Forelimb muscle (tissue), 1 donor: Measurements from ENCODE around the gene ELMO1. TPM values are rescaled to one million over a fixed set of nuclear protein-coding genes. Genes with fewer than 3 reads are reported as not detected.

ENCODE experiments used
- DNase-seq: peaks from one replicate; pipeline ENCODE4 v3.0.0-alpha.2; 2013; ENCODE audit warnings: low read depth
- polyA plus RNA-seq: library from polyadenylated mRNA; unstranded; fragments of 120-200 nt; gene quantifications from one replicate; pipeline ENCODE4 v1.2.1, GENCODE V29; 2013; ENCODE audit not compliant: insufficient read length

The ELMO1 gene
- polyA plus RNA-seq, 1 donor: 24.5 TPM

- DNase-seq: no peak
Measured at GRCh38 chr7:36840904-36841303, 607.8 kb downstream of the ELMO1 start.

GRCh38 chr7:36838616-36839225 lies 609.9 kb downstream of the ELMO1 start:
- DNase-seq: no peak

- no peak for DNase-seq
Measured at GRCh38 chr7:36831049-36831448, 617.6 kb downstream of the ELMO1 start.

- peak; percentile 14 for DNase-seq
Measured at GRCh38 chr7:36827726-36828703, 620.6 kb downstream of the ELMO1 start.

- DNase-seq: no peak
Measured at GRCh38 chr7:36825501-36825900, 623.2 kb downstream of the ELMO1 start.

GRCh38 chr7:36823353-36823752 lies 625.3 kb downstream of the ELMO1 start:
- no peak for DNase-seq

- DNase-seq: no peak
Measured at GRCh38 chr7:36821617-36822016, 627.0 kb downstream of the ELMO1 start.

GRCh38 chr7:36820527-36821170 lies 628.0 kb downstream of the ELMO1 start:
- DNase-seq: no peak

- DNase-seq: no peak
Measured at GRCh38 chr7:36819639-36820038, 629.0 kb downstream of the ELMO1 start.

GRCh38 chr7:36814311-36814710 lies 634.4 kb downstream of the ELMO1 start:
- no peak for DNase-seq

GRCh38 chr7:36811807-36812206 lies 636.9 kb downstream of the ELMO1 start:
- no peak for DNase-seq

- no peak for DNase-seq
Measured at GRCh38 chr7:36810489-36810888, 638.2 kb downstream of the ELMO1 start.

GRCh38 chr7:36810032-36810431 lies 638.6 kb downstream of the ELMO1 start:
- DNase-seq: no peak

- DNase-seq: no peak
Measured at GRCh38 chr7:36809510-36809909, 639.2 kb downstream of the ELMO1 start.

- no peak for DNase-seq
Measured at GRCh38 chr7:36809086-36809485, 639.6 kb downstream of the ELMO1 start.

GRCh38 chr7:36806891-36807290 lies 641.8 kb downstream of the ELMO1 start:
- DNase-seq: no peak

Other genes starting within 250 kb of the ELMO1 start
- gene GPR141, start 234.9 kb upstream of the ELMO1 start, polyA plus RNA-seq: 0.40 TPM